Activated CD4-positive, alpha-beta T cell treated with anti-CD3 and anti-CD28 coated beads for 24 hours (primary cell): Measurements from ENCODE around the gene SLC25A12.
"Not testable (repeated sequence)": the region's sequence is repeated elsewhere in the genome, so short reads cannot be mapped to it uniquely, and the experiment has no call there.

Source experiments
- DNase-seq, 2 donors: peaks; one replicate each; pipeline ENCODE4 v3.0.0-alpha.2; 2020; ENCODE audit warnings: low read depth in 2 of 2

Gene SLC25A12

DNA sequence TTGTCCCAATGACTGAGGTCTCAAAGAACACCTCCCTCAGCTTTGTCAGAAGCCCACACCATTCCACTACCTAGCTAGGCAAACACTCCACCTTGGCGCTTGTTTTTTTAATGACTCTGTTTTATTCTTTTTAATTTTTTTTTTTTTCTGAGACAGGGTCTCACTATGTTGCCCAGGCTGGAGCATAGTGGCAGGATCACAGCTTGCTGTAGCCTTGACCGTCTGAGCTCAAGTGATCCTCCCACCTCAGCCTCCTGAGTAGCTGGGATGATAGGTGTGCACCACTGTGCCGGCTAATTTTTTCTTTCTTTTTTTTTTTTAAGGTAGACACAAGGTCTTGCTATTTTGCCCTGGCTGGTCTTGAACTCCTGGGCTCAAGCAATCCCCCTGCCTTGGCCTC, 101.9 kb downstream of the SLC25A12 start:
- DNase-seq = no peak

DNA sequence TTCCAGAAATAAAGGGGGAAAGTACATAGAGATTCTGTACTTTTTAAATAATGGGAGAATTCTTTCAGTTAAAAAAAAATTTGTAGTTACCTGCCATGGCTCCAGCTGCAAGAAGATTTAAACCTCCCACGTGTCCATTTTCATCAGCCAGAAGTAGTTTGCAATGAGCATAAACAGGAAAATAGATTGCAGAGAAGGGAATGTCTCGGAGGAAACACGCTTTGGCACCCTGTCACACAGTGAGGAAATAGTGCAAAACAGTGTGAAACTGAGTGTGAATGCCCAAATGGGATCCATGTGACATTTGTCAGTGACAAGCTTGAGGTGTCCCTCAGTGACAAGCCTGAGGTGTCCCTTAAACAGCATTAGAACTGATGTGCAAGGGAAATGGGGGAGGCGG, 102.7 kb downstream of the SLC25A12 start:
- no peak for DNase-seq

DNA sequence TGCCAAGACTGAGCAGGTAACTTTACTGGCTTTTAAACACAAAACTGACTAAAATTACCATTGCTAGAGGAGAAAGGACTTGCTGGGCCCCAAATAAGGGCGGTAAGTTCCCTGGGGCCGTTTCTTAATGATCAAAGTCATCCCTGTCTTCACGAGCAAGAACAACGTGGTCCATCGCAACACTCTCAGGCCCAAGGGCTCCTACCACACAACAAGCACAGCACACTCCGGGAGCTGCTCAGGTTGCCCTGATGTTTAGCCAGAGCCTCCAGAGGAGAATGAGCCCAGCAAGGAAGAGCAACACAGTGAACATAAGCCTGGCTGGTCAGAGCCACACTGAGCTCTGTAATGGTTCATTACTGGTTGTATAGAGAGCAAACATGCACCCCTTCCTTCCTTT, 104.1 kb downstream of the SLC25A12 start:
- no peak for DNase-seq

DNA sequence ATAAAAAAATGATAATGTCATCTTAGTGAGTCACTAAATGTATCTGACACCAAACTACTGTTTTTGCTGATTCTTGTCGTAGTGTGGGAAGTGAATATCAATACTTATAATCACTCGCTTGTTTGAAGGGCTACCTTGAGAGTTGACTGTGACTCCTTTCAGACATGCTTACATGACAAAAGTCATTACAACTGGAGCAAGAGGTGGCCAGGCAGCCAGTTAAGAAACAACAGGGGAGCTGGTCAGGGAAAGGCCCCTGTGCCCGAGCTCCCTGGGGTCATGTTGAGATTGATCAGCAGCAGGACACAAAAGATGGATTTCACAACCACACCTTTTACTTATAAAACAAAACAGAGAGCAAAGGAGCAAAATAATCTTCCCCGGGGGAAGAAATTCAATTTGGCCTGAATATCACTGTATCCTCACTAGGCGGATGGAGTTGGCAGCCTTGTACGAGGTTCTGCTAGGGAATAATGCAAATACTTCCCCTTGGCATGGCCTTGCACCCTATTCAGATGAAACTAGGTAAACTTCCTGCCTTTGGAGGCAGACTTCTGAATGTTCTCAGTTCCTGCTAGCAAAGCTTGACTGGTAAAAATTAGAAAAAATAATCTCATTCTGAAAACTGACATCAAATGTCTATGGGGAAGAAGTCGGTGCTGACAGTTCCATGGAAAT, 105.6 kb downstream of the SLC25A12 start:
- DNase-seq = no peak

DNA sequence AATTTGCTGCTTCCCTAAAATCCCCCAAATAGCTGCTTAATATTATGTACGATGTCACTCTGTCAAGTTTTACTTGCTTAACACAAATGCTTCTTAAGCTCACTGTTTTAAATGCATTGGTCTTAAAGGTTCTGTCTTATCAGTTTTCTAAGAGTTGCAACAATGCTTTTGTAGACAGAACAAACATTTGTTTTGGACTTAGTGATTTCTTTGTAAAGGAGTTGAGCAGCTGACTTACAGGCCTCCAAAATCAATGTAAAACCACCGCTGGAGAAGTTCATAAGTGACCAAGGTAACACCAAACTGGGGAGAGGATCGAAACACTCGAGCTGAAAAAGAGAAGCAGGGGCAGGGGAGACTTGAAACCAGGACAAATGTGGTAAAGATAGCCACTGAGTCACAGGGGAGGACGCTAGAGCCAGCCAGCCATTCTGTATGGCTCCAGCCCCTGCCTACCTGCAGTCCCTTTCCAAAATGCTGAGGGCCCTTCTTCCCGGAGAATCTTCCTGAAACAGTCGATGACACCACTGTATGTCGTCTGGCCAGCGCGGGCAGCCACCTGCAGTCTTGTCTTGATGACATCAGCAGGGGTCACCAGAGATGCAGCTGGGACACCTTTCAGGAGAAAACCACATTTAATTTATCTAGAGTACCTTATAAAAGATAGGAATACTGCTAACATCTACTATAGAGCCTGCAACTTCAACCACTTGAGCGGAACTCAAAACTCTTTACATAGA, 106.5 kb downstream of the SLC25A12 start:
- no peak for DNase-seq

DNA sequence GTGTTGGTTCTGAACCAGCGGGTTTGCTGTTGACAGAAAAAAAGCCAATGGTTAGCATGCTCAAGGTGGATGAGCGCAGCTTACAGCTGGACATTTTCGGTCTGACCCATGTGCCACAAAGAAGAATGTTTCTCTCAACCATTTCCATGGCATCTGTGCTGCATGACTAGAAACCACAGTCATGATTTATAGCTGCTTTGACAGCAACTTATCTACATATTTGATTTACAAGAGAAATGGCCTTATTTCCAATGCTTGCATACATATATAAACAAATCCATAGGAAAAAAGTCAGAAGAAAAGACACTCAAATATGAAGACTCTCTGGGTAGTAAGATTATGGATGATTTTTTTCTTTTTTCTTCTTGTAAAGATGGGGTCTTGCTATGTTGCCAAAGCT, 108.6 kb downstream of the SLC25A12 start:
- DNase-seq = no peak

DNA sequence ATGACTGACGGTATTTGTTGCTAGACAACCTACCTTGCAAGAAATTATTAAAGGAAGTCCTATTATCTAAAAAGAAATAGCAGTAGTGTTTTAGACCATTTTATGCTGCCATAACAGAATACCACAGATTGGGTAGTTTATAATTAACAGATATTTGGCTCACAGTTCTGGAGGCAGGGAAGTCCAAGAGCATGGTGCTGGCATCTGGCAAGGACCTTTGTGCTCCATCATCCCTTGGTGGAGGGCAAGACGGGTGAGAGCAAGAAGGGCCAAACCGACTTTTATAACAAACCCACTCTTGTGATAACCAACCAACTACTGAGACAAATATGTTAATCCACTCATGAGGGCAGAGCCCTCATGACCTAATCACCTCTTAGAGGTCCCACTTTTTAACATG, 115.5 kb downstream of the SLC25A12 start:
- no peak for DNase-seq

DNA sequence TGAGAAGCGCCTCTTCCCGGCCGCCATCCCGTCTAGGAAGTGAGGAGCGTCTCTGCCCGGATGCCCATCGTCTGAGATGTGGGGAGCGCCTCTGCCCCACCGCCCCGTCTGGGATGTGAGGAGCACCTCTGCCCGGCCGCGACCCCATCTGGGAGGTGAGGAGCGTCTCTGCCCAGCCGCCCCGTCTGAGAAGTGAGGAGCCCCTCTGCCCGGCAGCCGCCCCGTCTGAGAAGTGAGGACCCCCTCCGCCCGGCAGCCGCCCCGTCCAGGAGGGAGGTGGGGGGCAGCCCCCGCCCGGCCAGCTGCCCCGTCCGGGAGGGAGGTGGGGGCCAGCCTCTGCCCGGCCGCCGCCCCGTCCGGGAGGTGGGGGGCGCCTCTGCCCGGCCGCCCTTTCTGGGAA, 119.5 kb downstream of the SLC25A12 start:
- not testable (repeated sequence) for DNase-seq

DNA sequence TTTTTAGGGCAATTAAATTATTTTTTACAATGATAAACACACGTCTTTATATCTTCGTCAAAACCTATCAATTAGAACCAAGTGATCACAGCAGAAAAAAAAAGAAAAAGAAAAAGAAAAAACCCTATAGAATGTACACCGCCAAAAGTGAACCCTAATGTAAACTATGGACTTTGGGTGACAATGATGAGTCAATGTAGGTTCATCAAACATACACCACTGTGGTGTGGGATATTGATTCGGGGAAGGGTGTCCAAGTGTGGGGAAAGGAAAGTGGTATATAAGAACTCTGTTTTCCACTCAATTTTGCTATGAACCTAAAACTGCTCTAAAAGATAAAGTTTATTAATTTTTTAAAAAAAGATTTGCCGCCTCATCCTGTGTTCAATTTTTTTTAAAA, 121.7 kb downstream of the SLC25A12 start:
- DNase-seq = no peak

DNA sequence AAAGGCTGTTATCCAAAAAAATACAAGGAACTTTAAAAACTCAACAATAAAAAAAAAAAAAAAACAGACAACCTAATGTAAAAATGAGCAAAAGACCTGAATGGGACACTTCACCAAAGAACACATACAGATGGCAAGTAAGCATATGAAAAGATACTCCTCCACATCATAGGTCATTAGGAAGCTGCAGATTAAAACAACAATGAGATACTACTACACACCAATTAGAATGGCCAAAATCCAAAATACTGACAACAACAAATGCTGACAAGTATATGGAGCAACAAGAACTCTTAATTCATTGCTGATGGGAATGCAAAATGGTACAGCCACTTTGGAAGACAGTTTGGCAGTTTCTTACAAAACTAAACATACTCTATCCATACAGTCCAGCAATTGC, 122.6 kb downstream of the SLC25A12 start:
- DNase-seq = no peak

DNA sequence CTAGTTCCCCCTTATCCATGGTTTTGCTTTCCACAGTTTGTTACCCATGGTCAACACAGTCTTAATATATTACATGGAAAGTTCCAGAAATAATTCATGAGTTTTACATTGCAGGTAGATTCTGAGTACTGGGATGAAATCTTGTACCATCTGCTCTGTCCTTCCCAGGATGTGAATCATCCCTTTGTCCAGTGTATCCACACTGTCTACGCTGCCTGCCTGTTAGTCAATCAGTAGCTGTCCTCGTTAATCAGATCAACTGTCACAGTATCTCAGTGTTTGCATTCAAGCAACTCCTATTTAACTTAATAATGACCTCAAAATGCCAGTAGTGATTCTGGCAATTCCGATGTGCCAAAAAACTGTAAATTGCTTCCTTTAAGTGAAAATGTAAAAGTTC, 130.4 kb downstream of the SLC25A12 start:
- no peak for DNase-seq

DNA sequence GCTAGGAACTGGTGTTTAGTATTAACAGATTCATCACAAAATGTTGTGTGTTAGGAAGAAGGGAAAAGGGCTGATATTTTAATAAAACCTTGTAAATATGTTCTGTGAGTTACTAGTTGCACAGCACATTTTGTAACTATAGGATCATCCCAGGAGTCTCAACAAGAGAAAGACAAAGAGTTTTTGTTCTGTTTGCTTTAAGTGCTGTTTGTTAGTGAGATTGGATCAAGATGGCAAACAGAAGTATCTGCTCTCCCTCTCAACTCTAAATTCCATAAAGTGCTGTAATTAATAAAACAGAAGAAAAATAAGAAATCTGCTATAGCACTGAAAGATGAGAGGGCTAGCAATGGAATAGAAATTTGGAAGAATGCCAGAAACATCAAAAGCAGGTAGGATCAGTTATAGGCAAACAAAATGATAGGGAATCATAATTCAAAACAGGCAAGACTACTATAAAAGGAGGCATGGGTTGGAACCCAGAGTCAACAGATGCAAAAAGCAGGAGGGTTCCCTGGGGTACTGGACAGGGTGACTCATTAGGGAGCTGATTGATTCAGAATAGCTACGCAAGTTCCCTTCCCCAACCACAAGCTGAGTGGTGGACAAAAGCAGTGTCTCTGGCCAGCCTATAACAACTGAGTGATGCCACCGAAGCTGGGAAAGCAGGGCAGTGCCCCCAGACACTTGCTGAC, 131.0 kb downstream of the SLC25A12 start:
- no peak for DNase-seq

DNA sequence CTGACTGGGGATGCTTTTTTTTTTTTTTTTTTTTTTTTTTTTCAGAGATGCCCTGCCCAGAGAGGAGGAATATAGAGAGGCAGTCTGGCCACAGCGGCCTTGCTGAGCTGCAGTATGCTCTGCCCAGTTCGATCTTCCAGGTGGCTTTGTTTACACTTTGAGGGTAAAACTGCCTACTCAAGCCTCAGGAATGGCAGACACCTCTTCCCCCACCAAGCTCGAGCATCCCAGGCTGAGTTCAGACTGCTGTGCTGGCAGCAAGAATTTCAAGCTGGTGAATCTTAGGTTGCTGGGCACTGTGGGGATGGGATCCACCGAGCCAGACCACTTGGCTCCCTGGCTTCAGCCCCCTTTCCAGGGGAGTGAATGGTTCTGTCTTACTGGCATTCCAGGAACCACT, 132.9 kb downstream of the SLC25A12 start:
- DNase-seq = not testable (repeated sequence)

DNA sequence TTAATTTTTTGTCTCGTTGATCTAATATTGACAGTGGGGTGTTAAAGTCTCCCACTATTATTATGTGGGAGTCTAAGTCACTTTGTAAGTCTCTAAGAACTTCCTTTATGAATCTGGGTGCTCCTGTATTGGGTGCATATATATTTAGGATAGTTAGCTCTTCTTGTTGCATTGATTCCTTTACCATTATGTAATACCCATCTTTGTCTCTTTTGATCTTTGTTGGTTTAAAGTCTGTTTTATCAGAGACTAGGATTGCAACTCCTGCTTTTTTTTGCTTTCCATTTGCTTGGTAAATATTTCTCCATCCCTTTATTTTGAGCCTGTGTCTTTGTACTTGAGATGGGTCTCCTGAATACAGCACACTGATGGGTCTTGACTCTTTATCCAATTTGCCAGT, 135.3 kb downstream of the SLC25A12 start:
- DNase-seq = not testable (repeated sequence)

DNA sequence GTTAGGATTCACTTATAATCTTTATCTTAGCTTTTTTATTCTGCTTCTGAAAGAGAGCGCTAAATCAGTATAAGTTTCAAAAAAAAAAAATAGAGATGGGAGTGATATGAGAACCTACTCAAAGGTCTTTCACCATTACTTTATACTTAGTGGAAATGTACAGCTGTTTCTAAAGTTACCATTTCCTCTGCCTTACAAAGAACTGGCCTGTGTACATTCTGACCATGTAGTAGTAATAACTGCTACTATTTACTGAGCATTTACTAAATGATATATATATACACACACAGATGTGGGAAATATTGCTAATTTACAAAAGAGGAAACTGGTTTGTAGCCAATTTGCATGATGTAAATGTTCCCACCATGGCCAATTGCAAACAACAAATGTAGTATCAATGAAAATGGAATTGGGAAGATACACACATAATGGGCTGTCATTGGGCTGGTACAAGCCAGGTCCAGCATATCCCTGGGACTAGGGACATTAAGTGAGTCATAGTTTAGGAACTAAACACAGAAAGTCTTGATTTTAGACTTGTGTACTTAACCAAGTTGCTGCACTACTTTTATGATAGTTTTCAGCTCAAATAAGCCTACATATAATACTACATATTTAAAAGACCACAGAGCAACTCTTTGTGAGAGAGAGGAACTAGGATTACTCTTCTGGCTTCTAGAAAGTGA, 139.6 kb downstream of the SLC25A12 start:
- DNase-seq = no peak

DNA sequence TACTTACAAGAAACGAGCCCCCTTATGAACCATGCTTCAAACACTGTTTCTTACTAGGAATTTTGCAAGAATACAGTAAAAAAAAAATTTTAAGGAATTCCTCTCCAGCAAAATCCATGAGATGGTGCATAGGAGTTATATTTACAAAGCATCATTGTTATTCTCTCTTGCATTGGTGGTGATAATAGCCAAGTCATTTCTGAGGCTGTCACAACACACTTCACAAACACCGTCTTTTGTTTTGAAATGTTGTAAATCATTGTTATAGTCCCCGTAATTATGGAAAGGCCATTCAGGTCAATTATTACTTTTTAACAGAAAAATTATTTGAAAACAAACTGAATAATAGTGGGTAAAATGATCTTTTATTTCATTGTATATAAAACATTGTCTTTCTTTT, 146.7 kb downstream of the SLC25A12 start:
- DNase-seq = no peak

DNA sequence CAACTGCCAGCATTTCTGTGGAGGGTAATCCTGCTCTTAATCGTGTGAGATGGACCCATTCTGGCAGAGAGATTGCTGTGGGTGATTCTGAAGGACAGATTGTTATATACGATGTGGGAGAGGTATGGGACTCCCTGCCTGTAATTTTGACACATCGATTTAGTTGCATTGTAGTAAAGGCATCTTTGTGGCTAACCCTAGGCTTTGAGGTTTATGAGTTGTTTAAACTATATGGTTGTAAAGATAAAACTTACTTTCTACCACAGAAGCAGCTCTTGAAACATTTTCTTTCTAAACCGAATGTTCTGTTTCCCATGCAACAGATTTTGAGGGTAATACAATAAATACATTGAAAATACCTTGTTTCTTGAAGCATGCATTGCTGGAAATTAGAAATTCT, 148.2 kb downstream of the SLC25A12 start:
- DNase-seq = no peak

DNA sequence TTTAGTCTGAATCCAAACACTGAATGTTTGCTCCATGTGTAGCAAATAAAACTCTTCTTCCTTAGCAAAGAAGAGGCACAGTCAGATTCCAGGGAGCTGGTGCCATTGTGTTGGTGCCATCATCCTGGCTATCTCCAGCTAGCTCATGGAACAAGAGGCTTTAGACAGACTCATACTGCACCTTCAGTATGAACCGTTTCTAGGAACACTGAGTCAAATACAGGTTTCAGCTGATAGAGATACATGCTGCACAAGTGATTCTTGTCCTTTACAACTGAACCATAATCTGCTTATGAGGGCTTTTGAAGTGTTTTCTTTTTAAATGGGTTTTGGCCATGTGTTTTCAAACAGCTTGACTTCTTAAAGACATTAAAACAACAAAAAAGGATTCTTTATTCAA, 148.9 kb downstream of the SLC25A12 start:
- DNase-seq = no peak

DNA sequence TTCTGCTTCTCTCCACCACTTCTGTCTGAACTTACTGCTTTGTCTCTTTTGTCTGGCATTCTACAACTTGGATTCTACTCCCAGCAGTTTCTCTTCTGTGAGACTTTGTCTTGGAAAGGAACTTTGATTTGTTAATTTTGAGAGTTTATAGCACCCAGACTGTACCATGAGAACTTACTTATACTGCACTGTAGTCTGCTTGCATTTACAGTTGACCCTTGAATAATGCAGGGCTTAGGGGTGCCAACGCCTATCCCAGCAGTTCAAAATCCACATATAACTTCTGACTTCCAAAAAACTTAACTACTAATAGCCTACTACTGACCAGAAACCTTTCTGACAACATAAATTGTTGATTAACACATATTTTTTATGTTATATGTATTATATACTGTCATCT, 151.3 kb downstream of the SLC25A12 start:
- no peak for DNase-seq

DNA sequence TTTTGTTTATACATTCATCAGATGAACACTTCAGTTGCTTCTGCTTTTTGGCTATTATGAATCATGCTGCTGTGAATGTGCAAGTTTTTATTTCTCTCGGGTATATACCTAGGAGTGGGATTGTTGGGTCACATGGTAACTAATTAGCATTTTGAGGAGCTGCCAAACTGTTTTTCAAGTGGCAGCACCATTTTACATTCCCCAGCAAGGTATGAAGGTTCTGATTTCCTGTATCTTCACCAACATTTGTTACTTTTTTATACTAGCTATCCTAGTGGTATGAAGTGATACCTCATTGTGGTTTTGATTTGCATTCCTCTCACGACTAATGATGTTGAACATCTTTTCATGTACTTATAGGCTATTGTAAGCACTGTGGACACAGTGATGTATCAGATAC, 152.9 kb downstream of the SLC25A12 start:
- no peak for DNase-seq

DNA sequence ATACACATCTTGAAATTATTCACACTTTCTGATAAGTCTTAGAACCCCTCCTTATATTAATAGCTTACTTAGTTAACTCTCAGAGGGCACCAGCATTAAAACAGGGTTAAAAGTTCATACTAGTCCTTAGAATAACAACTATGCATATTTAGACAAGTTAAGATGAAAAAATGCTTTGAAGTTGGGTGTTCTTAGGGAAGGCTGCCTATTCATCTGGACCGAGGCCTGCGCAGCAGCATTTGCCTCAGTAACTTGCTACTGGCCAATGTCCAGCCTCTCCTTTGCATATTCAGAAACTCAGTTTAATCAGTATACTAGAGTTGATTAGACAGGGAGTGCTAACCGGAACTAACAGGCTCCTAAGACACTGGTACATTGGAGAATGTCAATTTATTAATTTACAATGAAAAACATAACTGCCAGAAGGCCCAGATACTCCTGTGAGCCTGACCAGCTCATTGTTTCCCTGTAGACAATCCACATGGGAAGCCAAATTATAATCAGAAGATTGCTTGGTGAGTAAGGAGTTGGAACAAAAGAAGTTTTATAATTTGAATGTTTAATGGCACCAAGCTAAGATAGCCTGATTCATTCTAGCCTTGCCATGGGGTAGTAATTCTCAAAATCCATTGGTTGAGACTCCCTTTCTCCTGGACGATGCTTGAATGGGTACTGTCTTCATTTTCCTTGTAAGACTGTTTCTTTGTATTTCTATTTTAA, 157.9 kb downstream of the SLC25A12 start:
- no peak for DNase-seq
